Measurements from ENCODE around the gene TSPAN10. TPM values are rescaled to one million over a fixed set of nuclear protein-coding genes. Genes with fewer than 3 reads are reported as not detected.

Gene TSPAN10
- total RNA-seq (2014; rRNA removed) (3.5 and 3.9 TPM in 2 replicates), Bru-seq, nascent RNA (percentile 47 among the genes with signal in this experiment), BruChase-seq, experiment 1, labeled RNA remaining after a 6-hour chase (percentile 48 among the genes with signal in this experiment), BruChase-seq, experiment 2, labeled RNA remaining after a 2-hour chase (percentile 42 among the genes with signal in this experiment)
- long read RNA-seq, partial matches to known transcripts, result 2 of 14 reads
- long read RNA-seq, other reads (novel, unspliced or antisense), result 7 of 14 reads

DNA sequence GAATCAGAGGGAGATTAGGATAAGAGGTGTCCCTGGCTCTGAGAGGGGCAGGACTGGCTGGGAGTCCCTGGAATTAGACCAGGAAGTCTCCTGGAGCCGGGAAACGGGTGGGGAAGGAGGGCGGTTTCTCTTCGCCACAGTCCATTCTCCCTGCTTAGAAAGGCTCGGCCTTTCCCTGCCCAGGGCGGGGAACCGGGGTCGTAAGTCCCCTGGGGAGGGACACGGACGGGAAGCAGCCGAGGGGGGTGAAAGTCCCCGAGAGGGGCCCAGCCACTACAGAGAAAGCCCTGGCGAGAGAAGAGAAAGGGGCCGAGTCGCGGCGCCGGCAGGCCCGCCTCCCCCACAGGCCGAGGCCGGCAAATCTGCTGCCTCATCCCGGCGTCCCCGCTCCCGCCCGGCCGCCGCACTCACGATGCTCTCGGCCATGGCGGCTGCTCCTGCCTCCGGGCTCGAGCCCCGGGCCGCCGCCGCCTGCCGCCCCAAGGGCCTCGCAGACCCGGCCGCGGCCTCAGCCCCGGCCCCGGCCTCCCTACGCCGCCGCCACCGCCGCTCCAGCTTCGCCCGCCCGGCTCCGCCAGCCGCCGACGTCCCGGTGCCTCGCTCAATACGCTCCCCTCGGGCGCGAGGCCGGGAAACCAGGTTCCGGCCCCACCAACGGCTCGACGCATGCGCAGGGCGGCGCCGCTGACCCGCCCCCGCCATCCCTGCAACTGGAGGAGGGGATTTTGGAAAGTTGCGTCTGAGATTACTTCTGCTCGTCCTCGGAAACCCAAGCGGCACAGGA, at the start of gene TSPAN10, which contains the start of gene NPLOC4:
TSPAN10 (plus strand) TSS at position 692 of the 784 bp plus-strand sequence. CDS start 5,217 bp downstream, outside the sequence.
NPLOC4 (minus strand) TSS at position 608 of the 784 bp plus-strand sequence; CDS start at position 426, 182 bp downstream.
- peak; percentile 88 for DNase-seq
- H4K20me1 ChIP-seq (ENCODE audit: low read length), result peaks cover 32% of the 10 kb centered on the region
- intact Hi-C loops (cut with micrococcal nuclease), result loop anchor here (2.0 kb wide), 1 partner anchor 30 kb away; the partner anchor contains the start of genes CCDC137 and OXLD1
- H3K36me3 ChIP-seq (ENCODE audit: low read depth, low read length), result peaks cover 4% of the 10 kb centered on the region; the same call in 1 of the 2 replicates
- H3K9me3 ChIP-seq (ENCODE audit: low read length), result no peaks in the 10 kb centered on the region
- ChIA-PET POLR2A (ENCODE audit: unreplicated experiment) (no interaction called here), CTCF (interaction anchor here (1.3 kb wide), 1 partner anchor 31 kb away, joined by 7 read pairs; no protein-coding TSS in a partner anchor)
- peaks cover 50% of the 10 kb centered on the region for H3K79me2 ChIP-seq (ENCODE audit: low read length)
- H3K27me3 ChIP-seq (ENCODE audit: low read length), result no peaks in the 10 kb centered on the region
- BruUV-seq (replicated peaks), result no TSS peak
- peaks cover 11% of the 10 kb centered on the region for H3K4me1 ChIP-seq (ENCODE audit: insufficient read depth, low read length)
- peak; percentile 80 for ATAC-seq
- TF ChIP-seq EZH2phosphoT487 (IDR thresholded peaks at IDR 0.05; ENCODE audit: borderline replicate concordance, low read length), result no peak
- TF ChIP-seq, protein P1, sequence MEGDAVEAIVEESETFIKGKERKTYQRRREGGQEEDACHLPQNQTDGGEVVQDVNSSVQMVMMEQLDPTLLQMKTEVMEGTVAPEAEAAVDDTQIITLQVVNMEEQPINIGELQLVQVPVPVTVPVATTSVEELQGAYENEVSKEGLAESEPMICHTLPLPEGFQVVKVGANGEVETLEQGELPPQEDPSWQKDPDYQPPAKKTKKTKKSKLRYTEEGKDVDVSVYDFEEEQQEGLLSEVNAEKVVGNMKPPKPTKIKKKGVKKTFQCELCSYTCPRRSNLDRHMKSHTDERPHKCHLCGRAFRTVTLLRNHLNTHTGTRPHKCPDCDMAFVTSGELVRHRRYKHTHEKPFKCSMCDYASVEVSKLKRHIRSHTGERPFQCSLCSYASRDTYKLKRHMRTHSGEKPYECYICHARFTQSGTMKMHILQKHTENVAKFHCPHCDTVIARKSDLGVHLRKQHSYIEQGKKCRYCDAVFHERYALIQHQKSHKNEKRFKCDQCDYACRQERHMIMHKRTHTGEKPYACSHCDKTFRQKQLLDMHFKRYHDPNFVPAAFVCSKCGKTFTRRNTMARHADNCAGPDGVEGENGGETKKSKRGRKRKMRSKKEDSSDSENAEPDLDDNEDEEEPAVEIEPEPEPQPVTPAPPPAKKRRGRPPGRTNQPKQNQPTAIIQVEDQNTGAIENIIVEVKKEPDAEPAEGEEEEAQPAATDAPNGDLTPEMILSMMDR (conservative IDR thresholded peaks at IDR 0.05; ENCODE audit: low read depth, low read length), result no peak
- no peak for TF ChIP-seq EZH2 (IDR thresholded peaks at IDR 0.05; ENCODE audit: low read length, unreplicated experiment)
- peak within 1 kb of the TSS; percentile 89 for H3K27ac ChIP-seq (ENCODE audit: low read length)
- peak within 1 kb of the TSS; percentile 99 for H3K9ac ChIP-seq (ENCODE audit: low read length)
- peak within 1 kb of the TSS; percentile 100 for H3K4me3 ChIP-seq (ENCODE audit: low read length)
- peak within 1 kb of the TSS; percentile 95 for H3K4me2 ChIP-seq (ENCODE audit: low read length)
- peak within 1 kb of the TSS; percentile 84 for H2AFZ ChIP-seq (ENCODE audit: low read length)
- no peaks in the 10 kb centered on the region for H3K9me2 ChIP-seq (replicated peaks; ENCODE audit: low read length)
- H3F3A ChIP-seq (ENCODE audit: low read length, unreplicated experiment), result no peaks in the 10 kb centered on the region

DNA sequence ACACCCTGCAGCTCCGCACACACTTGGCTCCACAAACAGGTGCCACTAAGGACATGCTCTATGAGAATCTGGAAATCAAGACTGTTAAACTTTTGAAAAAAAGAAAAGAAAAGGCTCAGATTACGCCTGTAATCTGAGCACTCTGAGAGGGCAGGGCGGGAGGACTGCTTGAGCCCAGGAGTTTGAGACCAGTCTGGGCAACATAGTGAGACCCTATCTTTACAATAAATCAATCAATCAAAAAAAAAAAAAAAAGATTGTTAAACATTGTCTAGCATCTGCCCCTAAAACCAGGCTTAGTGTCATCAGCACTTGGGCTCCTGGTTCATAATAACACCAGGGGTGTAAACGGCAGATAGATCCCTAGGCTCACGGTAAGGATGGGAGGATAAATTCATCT, 47.4 kb upstream of the TSPAN10 start:
- CTCF ChIA-PET, result no interaction called here
- peaks cover 79% of the 10 kb centered on the region for H3K36me3 ChIP-seq (ENCODE audit: low read depth, low read length)

More for the DNA sequence above, 47.4 kb upstream of the TSPAN10 start:
- Histone ChIP-seq H3K9ac (ENCODE audit: low read length) (no peak overlapping the region), H3K9me3 (ENCODE audit: low read length) (no peaks in the 10 kb centered on the region), H4K20me1 (ENCODE audit: low read length) (peaks cover 32% of the 10 kb centered on the region), H3K4me2 (ENCODE audit: low read length) (no peak overlapping the region), H3K27me3 (ENCODE audit: low read length) (no peaks in the 10 kb centered on the region), H2AFZ (ENCODE audit: low read length) (no peak overlapping the region), H3K4me1 (ENCODE audit: insufficient read depth, low read length) (peaks cover 7% of the 10 kb centered on the region), H3K9me2 (replicated peaks; ENCODE audit: low read length) (no peaks in the 10 kb centered on the region), H3F3A (ENCODE audit: low read length, unreplicated experiment) (peaks cover 7% of the 10 kb centered on the region), H3K27ac (ENCODE audit: low read length) (no peak overlapping the region), H3K79me2 (ENCODE audit: low read length) (0 out of 2 replicates have a peak, but pooled peaks cover 6% of the 10 kb centered on the region), H3K4me3 (ENCODE audit: low read length) (no peak overlapping the region)
- DNase-seq, result no peak
- POLR2A ChIA-PET (ENCODE audit: unreplicated experiment), result no interaction called here
- intact Hi-C loops (cut with micrococcal nuclease), result no loop called here
- no TSS peak for BruUV-seq (replicated peaks)
- TF ChIP-seq EZH2phosphoT487 (IDR thresholded peaks at IDR 0.05; ENCODE audit: borderline replicate concordance, low read length), result no peak
- TF ChIP-seq, protein P1 (conservative IDR thresholded peaks at IDR 0.05; ENCODE audit: low read depth, low read length), result no peak
- TF ChIP-seq EZH2 (IDR thresholded peaks at IDR 0.05; ENCODE audit: low read length, unreplicated experiment), result no peak
- ATAC-seq, result no peak; the same call in 1 of the 2 replicates

All from PC-3 (cell line).